SH-SY5Y (cell line): Measurements from ENCODE around the gene TBK1.

Experiments
- GATA2 ChIP-seq: IDR thresholded peaks from 2 replicates; pipeline ENCODE4 v1.6.1; 2011; ENCODE audit warnings: mild to moderate bottlenecking, low read depth, low read length
- GATA3 ChIP-seq: IDR thresholded peaks from 2 replicates; pipeline ENCODE4 v1.6.1; 2011; ENCODE audit warnings: low read depth, mild to moderate bottlenecking, low read length, moderate library complexity

TBK1 gene

GRCh38 chr12:64451687-64452558, at the start of gene TBK1:
Gene TBK1, plus strand, starts transcription at chr12:64452120. Its CDS starts 3,751 bp downstream, at chr12:64455871.
- TF ChIP-seq GATA2 (no peak), GATA3 (no peak)

- no peak for TF ChIP-seq GATA3
- TF ChIP-seq GATA2: no peak
Observed at GRCh38 chr12:64402181-64402580, 49.7 kb upstream of the TBK1 start.

- TF ChIP-seq GATA3 (no peak), GATA2 (no peak)
Observed at GRCh38 chr12:64403707-64404469, 48.0 kb upstream of the TBK1 start, which contains the start of gene XPOT. Gene XPOT, plus strand, starts transcription at chr12:64404392. Its CDS starts 5,644 bp downstream, at chr12:64410036.

GRCh38 chr12:64404470-64405256, 47.3 kb upstream of the TBK1 start:
- TF ChIP-seq GATA2: no peak

- TF ChIP-seq GATA2 (no peak), GATA3 (no peak)
Observed at GRCh38 chr12:64407342-64408223, 44.3 kb upstream of the TBK1 start.

GRCh38 chr12:64411427-64411826, 40.5 kb upstream of the TBK1 start:
- TF ChIP-seq GATA2 (no peak), GATA3 (no peak)

- no peak for TF ChIP-seq GATA2
- TF ChIP-seq GATA3: no peak
Observed at GRCh38 chr12:64412459-64412858, 39.5 kb upstream of the TBK1 start.

- no peak for TF ChIP-seq GATA3
- no peak for TF ChIP-seq GATA2
Observed at GRCh38 chr12:64413884-64414283, 38.0 kb upstream of the TBK1 start.

- no peak for TF ChIP-seq GATA2
- TF ChIP-seq GATA3: no peak
Observed at GRCh38 chr12:64418209-64418608, 33.7 kb upstream of the TBK1 start.

- TF ChIP-seq GATA2 (no peak), GATA3 (no peak)
Observed at GRCh38 chr12:64419696-64420095, 32.2 kb upstream of the TBK1 start.

- TF ChIP-seq GATA3 (no peak), GATA2 (no peak)
Observed at GRCh38 chr12:64427988-64428387, 23.9 kb upstream of the TBK1 start.

- no peak for TF ChIP-seq GATA3
- no peak for TF ChIP-seq GATA2
Observed at GRCh38 chr12:64428956-64429355, 23.0 kb upstream of the TBK1 start.

GRCh38 chr12:64430886-64431285, 21.0 kb upstream of the TBK1 start:
- TF ChIP-seq GATA2 (no peak), GATA3 (no peak)

GRCh38 chr12:64431791-64432190, 20.1 kb upstream of the TBK1 start:
- TF ChIP-seq GATA3 (no peak), GATA2 (no peak)
